Testis (tissue), 2 donors: ENCODE data around the gene HES4.

Experiments used
- CTCF ChIP-seq, 3 experiments: fragments of 450-650 bp in 2 of 3; fragments of 200-600 bp in 1 of 3; sonication (generic) in 1 of 3; IDR thresholded peaks; one replicate each; pipeline ENCODE4 v1.5.1; 2016 to 2019; ENCODE audit warnings: antibody characterized with exemption in 3 of 3, mild to moderate bottlenecking in 2 of 3, moderate library complexity in 1 of 3
- POLR2A ChIP-seq: fragments of 450-650 bp; IDR thresholded peaks from one replicate; pipeline ENCODE4 v1.6.1; 2017; ENCODE audit warnings: antibody characterized with exemption, mild to moderate bottlenecking, moderate library complexity

- TF ChIP-seq CTCF (IDR thresholded peaks at IDR 0.05) = no peak
- TF ChIP-seq POLR2A = no peak
These were observed 44.7 kb upstream of the HES4 start for GRCh38 chr1:1044455-1045078.
